H1 (cell line): ENCODE data around the gene PDE3A.

Experiments
- CEBPB ChIP-seq: IDR thresholded peaks from 2 replicates; pipeline ENCODE4 v1.6.1; 2012; ENCODE audit warnings: low read depth, low read length
- GABPA ChIP-seq: IDR thresholded peaks from 2 replicates; pipeline ENCODE4 v1.6.1; 2011; ENCODE audit warnings: mild to moderate bottlenecking, low read length, moderate library complexity, borderline replicate concordance; ENCODE audit not compliant: insufficient read depth
- KDM5A ChIP-seq: fragments of 200-600 bp; IDR thresholded peaks from 2 replicates; pipeline ENCODE4 v1.7.1; 2012; ENCODE audit warnings: mild to moderate bottlenecking, low read length, inconsistent platforms, mixed read lengths
- POLR2AphosphoS5 ChIP-seq: IDR thresholded peaks from 2 replicates; pipeline ENCODE4 v1.6.1; 2011; ENCODE audit warnings: low read depth, low read length
- TF ChIP-seq, protein P1 (sequence below), 3 experiments: IDR thresholded peaks; 1 replicate in 2 of 3; 2 replicates in 1 of 3; pipeline versions ENCODE4 v1.5.1 to v1.6.1; 2011; ENCODE audit warnings: low read length in 3 of 3, mild to moderate bottlenecking in 3 of 3, inconsistent platforms in 2 of 3, low read depth in 1 of 3, moderate library complexity in 1 of 3; ENCODE audit not compliant: insufficient read depth in 1 of 3; ENCODE audit errors: control extremely low read depth in 1 of 3

DNA sequence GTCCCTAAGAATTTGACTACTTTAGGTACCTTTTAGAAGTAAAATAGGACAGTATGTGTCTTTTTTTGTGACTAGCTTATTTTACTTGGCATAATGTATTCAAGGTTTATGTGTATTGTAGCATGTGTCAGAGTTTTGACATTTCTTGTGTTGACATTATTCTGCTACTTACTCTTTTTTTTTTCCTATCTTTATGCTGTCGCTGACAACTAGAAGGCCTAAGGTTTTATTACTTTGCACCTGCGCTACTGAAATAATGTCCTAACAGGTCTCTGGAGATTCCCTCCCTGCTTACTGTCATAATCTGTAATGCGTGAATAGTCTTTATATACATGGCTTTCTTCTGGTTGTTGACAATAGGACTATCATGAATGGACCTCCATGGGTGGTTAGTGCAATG is 43.0 kb downstream of the PDE3A start:
- TF ChIP-seq, protein P1, sequence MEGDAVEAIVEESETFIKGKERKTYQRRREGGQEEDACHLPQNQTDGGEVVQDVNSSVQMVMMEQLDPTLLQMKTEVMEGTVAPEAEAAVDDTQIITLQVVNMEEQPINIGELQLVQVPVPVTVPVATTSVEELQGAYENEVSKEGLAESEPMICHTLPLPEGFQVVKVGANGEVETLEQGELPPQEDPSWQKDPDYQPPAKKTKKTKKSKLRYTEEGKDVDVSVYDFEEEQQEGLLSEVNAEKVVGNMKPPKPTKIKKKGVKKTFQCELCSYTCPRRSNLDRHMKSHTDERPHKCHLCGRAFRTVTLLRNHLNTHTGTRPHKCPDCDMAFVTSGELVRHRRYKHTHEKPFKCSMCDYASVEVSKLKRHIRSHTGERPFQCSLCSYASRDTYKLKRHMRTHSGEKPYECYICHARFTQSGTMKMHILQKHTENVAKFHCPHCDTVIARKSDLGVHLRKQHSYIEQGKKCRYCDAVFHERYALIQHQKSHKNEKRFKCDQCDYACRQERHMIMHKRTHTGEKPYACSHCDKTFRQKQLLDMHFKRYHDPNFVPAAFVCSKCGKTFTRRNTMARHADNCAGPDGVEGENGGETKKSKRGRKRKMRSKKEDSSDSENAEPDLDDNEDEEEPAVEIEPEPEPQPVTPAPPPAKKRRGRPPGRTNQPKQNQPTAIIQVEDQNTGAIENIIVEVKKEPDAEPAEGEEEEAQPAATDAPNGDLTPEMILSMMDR (IDR thresholded peaks at IDR 0.05; ENCODE audit: control extremely low read depth in 1 of 3, insufficient read depth in 1 of 3, low read depth in 1 of 3, low read length in 3 of 3), result no peak
- TF ChIP-seq POLR2AphosphoS5 (no peak), KDM5A (no peak), CEBPB (no peak), GABPA (no peak)
